Neural cell (in vitro differentiated cells): ENCODE results near the gene PHKG1.

Source experiments
- CTCF ChIP-seq: fragments of 450-650 bp; IDR thresholded peaks from 2 replicates; pipeline ENCODE4 v1.5.1; 2014; ENCODE audit warnings: antibody characterized with exemption, mild to moderate bottlenecking, moderate library complexity; ENCODE audit not compliant: poor library complexity, severe bottlenecking
- EP300 ChIP-seq: fragments of 450-650 bp; conservative IDR thresholded peaks from 2 replicates; pipeline ENCODE4 v1.6.1; 2014; ENCODE audit warnings: antibody characterized with exemption, mild to moderate bottlenecking, moderate library complexity; ENCODE audit not compliant: poor library complexity, severe bottlenecking
- EZH2 ChIP-seq: fragments of 200-600, 300-800 bp; shearing (Covaris generic), sonication (generic); IDR thresholded peaks from 2 replicates; pipeline ENCODE4 v1.6.1; 2014; ENCODE audit warnings: antibody characterized with exemption, low read length, borderline replicate concordance, mild to moderate bottlenecking; ENCODE audit not compliant: insufficient read depth, poor library complexity, severe bottlenecking
- POLR2AphosphoS5 ChIP-seq: IDR thresholded peaks from 2 replicates; pipeline ENCODE4 v1.6.1; 2012
- RAD21 ChIP-seq: fragments of 450-650 bp; conservative IDR thresholded peaks from 2 replicates; pipeline ENCODE4 v1.6.1; 2014; ENCODE audit warnings: antibody characterized with exemption, mild to moderate bottlenecking, moderate library complexity
- REST ChIP-seq: IDR thresholded peaks from 2 replicates; pipeline ENCODE4 v1.6.1; 2012; ENCODE audit warnings: borderline replicate concordance
- TAF1 ChIP-seq: IDR thresholded peaks from 2 replicates; pipeline ENCODE4 v1.6.1; 2012; ENCODE audit warnings: low read depth

- TF ChIP-seq CTCF (no peak), EP300 (no peak), REST (no peak), TAF1 (no peak), EZH2 (no peak), POLR2AphosphoS5 (no peak), RAD21 (no peak)
Observed at GRCh38 chr7:56086761-56087160, 6.0 kb downstream of the PHKG1 start.
